HuH-7 (cell line): ENCODE results near the gene TMOD1.

Experiments used
- DNase-seq: peaks from one replicate; pipeline ENCODE4 v3.0.0; 2011; ENCODE audit warnings: low spot score

Gene TMOD1

GRCh38 chr9:97635026-97635425, 133.6 kb downstream of the TMOD1 start:
- DNase-seq = no peak

GRCh38 chr9:97636903-97637302, 135.4 kb downstream of the TMOD1 start:
- DNase-seq = no peak

GRCh38 chr9:97638666-97639065, 137.2 kb downstream of the TMOD1 start:
- DNase-seq = no peak

DNA sequence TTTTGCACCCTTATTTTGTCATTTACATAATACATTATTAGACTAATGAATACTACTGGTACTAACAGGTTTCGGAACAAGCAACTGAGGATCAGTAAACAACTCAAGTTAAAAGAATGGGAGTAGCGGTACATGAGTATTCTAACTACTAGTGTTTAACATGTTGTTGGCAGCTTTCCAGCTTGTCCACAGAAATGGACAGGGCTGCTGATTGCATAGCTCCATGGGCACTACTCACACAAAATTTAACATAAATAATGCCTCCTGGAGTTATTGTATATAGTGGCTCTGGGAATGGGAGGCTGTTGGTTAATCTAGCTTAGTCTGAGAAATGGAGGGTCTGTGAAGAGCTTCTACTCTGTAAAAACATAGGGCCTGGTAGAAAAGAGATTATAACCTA, 138.9 kb downstream of the TMOD1 start:
- no peak for DNase-seq

- no peak for DNase-seq
Observed at GRCh38 chr9:97645720-97646119, 144.3 kb downstream of the TMOD1 start.

GRCh38 chr9:97647996-97648395, 146.5 kb downstream of the TMOD1 start:
- DNase-seq = no peak
